HG02763 (cell line): ENCODE measurements around the gene PCDH9.
A peak's percentile ranks its signal among the peaks of the same experiment; 100 is the strongest.

Source experiments
- ATAC-seq: cut with Tn5 transposase; IDR thresholded peaks from one replicate; pipeline ENCODE4 v1.9.1; 2021; ENCODE audit warnings: mild to moderate bottlenecking, moderate library complexity; ENCODE audit not compliant: unreplicated experiment

The PCDH9 gene

GRCh38 chr13:66369666-66370065 lies 860.5 kb downstream of the PCDH9 start:
- ATAC-seq: no peak

GRCh38 chr13:66367356-66367755 lies 862.8 kb downstream of the PCDH9 start:
- ATAC-seq: no peak

- ATAC-seq: no peak
These were observed 865.0 kb downstream of the PCDH9 start for GRCh38 chr13:66365101-66365500.

- no peak for ATAC-seq
These were observed 865.8 kb downstream of the PCDH9 start for GRCh38 chr13:66364346-66364745.

- ATAC-seq: no peak
These were observed 867.7 kb downstream of the PCDH9 start for GRCh38 chr13:66362485-66362884.

GRCh38 chr13:66359910-66360552 lies 870.1 kb downstream of the PCDH9 start:
- peak; percentile 54 for ATAC-seq

- no peak for ATAC-seq
These were observed 870.7 kb downstream of the PCDH9 start for GRCh38 chr13:66359393-66359792.

- no peak for ATAC-seq
These were observed 871.6 kb downstream of the PCDH9 start for GRCh38 chr13:66358564-66358963.

- no peak for ATAC-seq
These were observed 872.7 kb downstream of the PCDH9 start for GRCh38 chr13:66357463-66357862.

GRCh38 chr13:66354879-66355751 lies 875.0 kb downstream of the PCDH9 start:
- ATAC-seq: no peak

GRCh38 chr13:66353664-66354063 lies 876.5 kb downstream of the PCDH9 start:
- no peak for ATAC-seq

- no peak for ATAC-seq
These were observed 880.2 kb downstream of the PCDH9 start for GRCh38 chr13:66349966-66350365.

GRCh38 chr13:66348745-66349690 lies 881.1 kb downstream of the PCDH9 start:
- ATAC-seq: no peak

GRCh38 chr13:66347486-66348117 lies 882.5 kb downstream of the PCDH9 start:
- no peak for ATAC-seq

GRCh38 chr13:66345971-66346370 lies 884.2 kb downstream of the PCDH9 start:
- no peak for ATAC-seq

GRCh38 chr13:66345518-66345810 lies 884.7 kb downstream of the PCDH9 start:
- ATAC-seq: no peak

GRCh38 chr13:66344805-66345517 lies 885.2 kb downstream of the PCDH9 start:
- no peak for ATAC-seq

- ATAC-seq: no peak
These were observed 886.8 kb downstream of the PCDH9 start for GRCh38 chr13:66343224-66343828.

- no peak for ATAC-seq
These were observed 888.3 kb downstream of the PCDH9 start for GRCh38 chr13:66341635-66342377.
